Adipocyte (in vitro differentiated cells): Measurements from ENCODE around the gene FIBCD1.

Source experiments
- DNase-seq: peaks from one replicate; pipeline ENCODE4 v3.0.0-alpha.2; 2015; ENCODE audit warnings: low read depth
- H3K27me3 ChIP-seq: replicated peaks from 2 replicates; pipeline ENCODE4 v1.7.0; 2013; ENCODE audit warnings: mild to moderate bottlenecking, low read length, moderate library complexity; ENCODE audit not compliant: control insufficient read depth, insufficient read depth
- H3K36me3 ChIP-seq: 2 replicates; pipeline ENCODE4 v1.7.0; 2013; ENCODE audit warnings: low read length, mild to moderate bottlenecking, moderate library complexity; ENCODE audit not compliant: control insufficient read depth, insufficient read depth, severe bottlenecking
- H3K4me1 ChIP-seq: 2 replicates; pipeline ENCODE4 v1.7.0; 2013; ENCODE audit warnings: mild to moderate bottlenecking, low read length, moderate library complexity; ENCODE audit not compliant: control insufficient read depth, insufficient read depth
- H3K4me3 ChIP-seq: 2 replicates; pipeline ENCODE4 v1.7.0; 2013; ENCODE audit warnings: mild to moderate bottlenecking, low read length, moderate library complexity
- H3K9ac ChIP-seq: 2 replicates; pipeline ENCODE4 v1.7.0; 2013; ENCODE audit warnings: mild to moderate bottlenecking, low read length, moderate library complexity
- H3K9me3 ChIP-seq: 2 replicates; pipeline ENCODE4 v1.7.0; 2013; ENCODE audit warnings: mild to moderate bottlenecking, low read length, moderate library complexity; ENCODE audit not compliant: control insufficient read depth

The FIBCD1 gene

DNA sequence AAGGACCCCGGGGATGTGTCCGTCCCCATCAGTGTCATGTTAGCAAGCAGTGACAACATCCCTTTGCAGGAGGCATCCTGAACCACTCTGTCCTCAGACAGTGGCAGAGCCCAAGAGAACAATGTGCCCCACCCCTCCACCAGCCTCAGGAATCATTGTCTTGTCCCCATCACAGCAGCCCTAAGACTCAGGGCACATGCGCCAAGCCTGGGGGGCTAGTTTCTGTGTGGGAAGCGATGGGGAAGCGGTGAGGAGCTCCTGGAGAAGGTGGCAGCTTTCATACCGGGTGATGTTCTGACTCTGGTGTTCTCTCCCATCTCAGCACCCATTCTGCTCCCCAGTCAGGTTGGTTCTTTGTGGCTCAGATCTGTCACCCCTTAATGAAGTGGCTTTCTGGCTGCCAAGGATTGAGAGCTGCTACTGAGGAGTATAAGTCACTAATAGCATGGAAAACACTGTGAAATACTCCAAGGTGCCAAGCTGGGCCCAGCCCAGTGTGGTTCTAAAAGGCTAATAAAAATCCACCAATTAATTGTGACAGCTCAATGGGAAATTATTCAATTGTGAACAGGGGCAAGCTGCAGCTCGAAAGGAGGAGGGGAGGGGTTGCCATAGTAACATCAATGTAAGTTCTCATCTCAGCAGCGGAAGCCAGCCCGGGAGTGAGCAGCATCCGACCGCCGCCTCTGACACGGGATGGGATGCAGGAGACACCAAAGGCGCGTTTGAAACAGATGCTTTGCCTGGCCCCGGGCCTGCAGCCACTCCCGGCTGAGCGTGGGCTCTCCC is 47.2 kb downstream of the FIBCD1 start:
- H3K4me3 ChIP-seq = no peak overlapping the region
- DNase-seq = no peak
- no peak overlapping the region for H3K9ac ChIP-seq
- no peaks in the 10 kb centered on the region for H3K27me3 ChIP-seq
- peaks cover 19% of the 10 kb centered on the region for H3K4me1 ChIP-seq
- peaks cover 67% of the 10 kb centered on the region for H3K36me3 ChIP-seq
- no peaks in the 10 kb centered on the region for H3K9me3 ChIP-seq

DNA sequence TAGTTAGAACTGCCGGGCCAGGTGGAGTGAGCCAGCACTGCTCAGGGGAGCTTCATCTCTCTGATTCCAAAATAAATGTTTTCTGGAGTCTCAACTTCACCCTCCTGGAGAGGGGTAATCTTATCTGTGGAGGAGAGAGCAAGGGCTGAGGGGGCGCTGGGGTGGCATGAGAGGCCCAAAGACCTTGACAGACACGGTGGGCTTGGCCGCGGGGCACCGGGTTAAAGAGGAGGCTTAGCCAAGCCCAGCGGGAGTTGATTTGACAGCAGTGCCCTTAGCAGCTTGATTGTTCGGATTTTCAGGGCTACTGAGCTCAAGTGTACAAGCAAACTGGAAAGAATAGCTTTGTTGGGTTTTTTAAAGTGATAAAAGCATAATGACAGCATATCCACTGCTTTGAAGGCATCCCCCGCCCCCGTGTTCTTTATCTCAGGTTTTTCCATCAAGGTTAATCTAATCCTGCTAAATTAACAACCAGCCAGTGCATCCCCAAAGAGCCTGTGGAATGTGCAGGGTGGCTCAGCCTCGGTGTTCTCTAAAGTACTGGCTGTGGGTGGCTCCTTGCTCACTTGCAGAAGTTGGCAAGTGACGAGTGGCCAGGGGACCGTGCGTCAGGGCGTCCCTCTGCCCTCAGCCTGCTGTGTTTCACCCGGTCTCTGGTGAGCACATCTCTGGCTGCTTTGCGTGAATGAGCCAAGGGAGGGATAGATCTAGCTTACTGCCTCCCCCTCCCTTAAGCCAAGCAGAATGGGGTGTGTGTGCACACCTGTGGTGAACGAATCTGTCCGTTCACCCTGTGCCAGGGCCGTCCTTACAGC is 48.0 kb downstream of the FIBCD1 start:
- DNase-seq = no peak
- no peak overlapping the region for H3K4me3 ChIP-seq

GRCh38 chr9:130890124-130890523 is 48.9 kb downstream of the FIBCD1 start:
- Histone ChIP-seq H3K4me1 (peaks cover 13% of the 10 kb centered on the region), H3K36me3 (peaks cover 84% of the 10 kb centered on the region), H3K9me3 (no peaks in the 10 kb centered on the region), H3K27me3 (no peaks in the 10 kb centered on the region), H3K4me3 (no peak overlapping the region), H3K9ac (no peak overlapping the region)
- DNase-seq = no peak

More for the DNA sequence above, 48.0 kb downstream of the FIBCD1 start:
- H3K9ac ChIP-seq = no peak overlapping the region
- H3K27me3 ChIP-seq = no peaks in the 10 kb centered on the region
- no peaks in the 10 kb centered on the region for H3K9me3 ChIP-seq
- H3K4me1 ChIP-seq = peaks cover 19% of the 10 kb centered on the region
- peaks cover 75% of the 10 kb centered on the region for H3K36me3 ChIP-seq

- Histone ChIP-seq H3K9me3 (no peaks in the 10 kb centered on the region), H3K4me1 (peaks cover 9% of the 10 kb centered on the region), H3K27me3 (no peaks in the 10 kb centered on the region), H3K9ac (no peak overlapping the region), H3K4me3 (no peak overlapping the region), H3K36me3 (peaks cover 93% of the 10 kb centered on the region)
- DNase-seq = no peak
Measured at GRCh38 chr9:130888146-130888885, 50.7 kb downstream of the FIBCD1 start.

DNA sequence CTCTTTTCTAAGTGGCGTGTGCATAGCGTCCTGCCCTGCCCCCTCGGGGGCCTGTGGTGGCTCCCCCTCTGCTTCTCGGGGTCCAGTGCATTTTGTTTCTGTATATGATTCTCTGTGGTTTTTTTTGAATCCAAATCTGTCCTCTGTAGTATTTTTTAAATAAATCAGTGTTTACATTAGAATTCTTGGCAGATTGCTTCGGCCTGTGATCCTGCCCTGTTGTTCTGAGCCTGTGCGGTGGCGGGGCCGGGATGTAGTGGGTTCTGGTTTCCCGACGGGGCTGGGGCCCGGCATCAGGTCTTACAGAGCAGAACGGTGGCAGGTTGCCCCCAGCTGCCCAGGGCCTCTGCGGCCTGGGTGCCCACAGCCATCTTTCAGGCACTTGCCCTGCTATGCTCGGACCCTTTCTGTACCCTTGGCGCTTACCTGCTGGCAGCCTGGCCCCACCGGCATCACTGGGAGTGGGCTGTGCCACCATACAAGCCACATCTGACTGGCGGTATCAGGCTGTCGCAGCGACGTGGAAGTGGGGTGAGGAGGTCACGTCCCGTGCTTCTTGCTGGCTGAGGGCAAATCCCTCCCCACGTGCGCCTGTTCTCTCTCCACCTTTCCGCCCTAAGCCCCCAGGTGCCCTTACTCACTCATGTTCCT is 51.4 kb downstream of the FIBCD1 start:
- Histone ChIP-seq H3K4me3 (no peak overlapping the region), H3K9me3 (no peaks in the 10 kb centered on the region), H3K27me3 (no peaks in the 10 kb centered on the region), H3K4me1 (peaks cover 8% of the 10 kb centered on the region), H3K9ac (no peak overlapping the region), H3K36me3 (peaks cover 93% of the 10 kb centered on the region)
- no peak for DNase-seq

DNA sequence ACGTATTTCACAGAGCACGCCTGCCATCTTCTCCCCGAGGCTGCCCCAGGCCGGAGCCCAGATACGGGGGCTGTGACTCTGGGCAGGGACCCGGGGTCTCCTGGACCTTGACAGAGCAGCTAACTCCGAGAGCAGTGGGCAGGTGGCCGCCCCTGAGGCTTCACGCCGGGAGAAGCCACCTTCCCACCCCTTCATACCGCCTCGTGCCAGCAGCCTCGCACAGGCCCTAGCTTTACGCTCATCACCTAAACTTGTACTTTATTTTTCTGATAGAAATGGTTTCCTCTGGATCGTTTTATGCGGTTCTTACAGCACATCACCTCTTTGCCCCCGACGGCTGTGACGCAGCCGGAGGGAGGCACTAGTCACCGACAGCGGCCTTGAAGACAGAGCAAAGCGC is 52.1 kb downstream of the FIBCD1 start:
- DNase-seq = no peak
- H3K36me3 ChIP-seq = peaks cover 93% of the 10 kb centered on the region
- H3K9ac ChIP-seq = no peak overlapping the region
- no peaks in the 10 kb centered on the region for H3K27me3 ChIP-seq
- no peak overlapping the region for H3K4me3 ChIP-seq
- peaks cover 1% of the 10 kb centered on the region for H3K4me1 ChIP-seq
- no peaks in the 10 kb centered on the region for H3K9me3 ChIP-seq

GRCh38 chr9:130885484-130886375 is 53.3 kb downstream of the FIBCD1 start:
- Histone ChIP-seq H3K36me3 (peaks cover 96% of the 10 kb centered on the region), H3K9ac (no peak overlapping the region), H3K4me3 (no peak overlapping the region), H3K27me3 (no peaks in the 10 kb centered on the region), H3K9me3 (no peaks in the 10 kb centered on the region), H3K4me1 (no peaks in the 10 kb centered on the region)
- no peak for DNase-seq

DNA sequence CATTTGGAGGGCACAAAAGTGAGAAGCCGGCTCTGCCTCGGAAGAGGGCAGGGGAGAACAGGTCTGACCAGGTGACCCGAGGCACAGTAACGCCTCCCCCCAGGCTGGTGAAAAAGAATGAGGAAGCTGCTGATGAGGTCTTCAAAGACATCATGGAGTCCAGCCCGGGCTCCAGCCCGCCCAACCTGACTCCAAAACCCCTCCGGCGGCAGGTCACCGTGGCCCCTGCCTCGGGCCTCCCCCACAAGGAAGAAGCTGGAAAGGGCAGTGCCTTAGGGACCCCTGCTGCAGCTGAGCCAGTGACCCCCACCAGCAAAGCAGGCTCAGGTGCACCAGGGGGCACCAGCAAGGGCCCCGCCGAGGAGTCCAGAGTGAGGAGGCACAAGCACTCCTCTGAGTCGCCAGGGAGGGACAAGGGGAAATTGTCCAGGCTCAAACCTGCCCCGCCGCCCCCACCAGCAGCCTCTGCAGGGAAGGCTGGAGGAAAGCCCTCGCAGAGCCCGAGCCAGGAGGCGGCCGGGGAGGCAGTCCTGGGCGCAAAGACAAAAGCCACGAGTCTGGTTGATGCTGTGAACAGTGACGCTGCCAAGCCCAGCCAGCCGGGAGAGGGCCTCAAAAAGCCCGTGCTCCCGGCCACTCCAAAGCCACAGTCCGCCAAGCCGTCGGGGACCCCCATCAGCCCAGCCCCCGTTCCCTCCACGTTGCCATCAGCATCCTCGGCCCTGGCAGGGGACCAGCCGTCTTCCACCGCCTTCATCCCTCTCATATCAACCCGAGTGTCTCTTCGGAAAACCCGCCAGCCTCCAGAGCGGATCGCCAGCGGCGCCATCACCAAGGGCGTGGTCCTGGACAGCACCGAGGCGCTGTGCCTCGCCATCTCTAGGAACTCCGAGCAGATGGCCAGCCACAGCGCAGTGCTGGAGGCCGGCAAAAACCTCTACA is 54.2 kb downstream of the FIBCD1 start:
- DNase-seq = no peak
- no peak overlapping the region for H3K4me3 ChIP-seq
- H3K4me1 ChIP-seq = no peaks in the 10 kb centered on the region
- H3K27me3 ChIP-seq = no peaks in the 10 kb centered on the region
- H3K36me3 ChIP-seq = peaks cover 96% of the 10 kb centered on the region
- H3K9me3 ChIP-seq = no peaks in the 10 kb centered on the region
- no peak overlapping the region for H3K9ac ChIP-seq

DNA sequence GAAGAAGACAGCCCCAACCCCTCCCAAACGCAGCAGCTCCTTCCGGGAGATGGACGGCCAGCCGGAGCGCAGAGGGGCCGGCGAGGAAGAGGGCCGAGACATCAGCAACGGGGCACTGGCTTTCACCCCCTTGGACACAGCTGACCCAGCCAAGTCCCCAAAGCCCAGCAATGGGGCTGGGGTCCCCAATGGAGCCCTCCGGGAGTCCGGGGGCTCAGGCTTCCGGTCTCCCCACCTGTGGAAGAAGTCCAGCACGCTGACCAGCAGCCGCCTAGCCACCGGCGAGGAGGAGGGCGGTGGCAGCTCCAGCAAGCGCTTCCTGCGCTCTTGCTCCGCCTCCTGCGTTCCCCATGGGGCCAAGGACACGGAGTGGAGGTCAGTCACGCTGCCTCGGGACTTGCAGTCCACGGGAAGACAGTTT is 54.9 kb downstream of the FIBCD1 start:
- Histone ChIP-seq H3K9ac (no peak overlapping the region), H3K4me3 (no peak overlapping the region), H3K27me3 (no peaks in the 10 kb centered on the region), H3K9me3 (no peaks in the 10 kb centered on the region), H3K4me1 (no peaks in the 10 kb centered on the region), H3K36me3 (peaks cover 100% of the 10 kb centered on the region)
- no peak for DNase-seq
